DND-41 (cell line): Measurements from ENCODE around the gene SRRT.

Experiments
- CTCF ChIP-seq: IDR thresholded peaks from 2 replicates; pipeline ENCODE4 v1.5.1; 2012; ENCODE audit warnings: borderline replicate concordance, low read length, moderate library complexity, mild to moderate bottlenecking; ENCODE audit not compliant: poor library complexity, severe bottlenecking; ENCODE audit errors: extremely low read depth
- EZH2 ChIP-seq: IDR thresholded peaks from 3 replicates; pipeline ENCODE4 v1.6.1; 2012; ENCODE audit warnings: borderline replicate concordance, low read depth, mild to moderate bottlenecking, moderate library complexity, low read length, inconsistent platforms; ENCODE audit not compliant: severe bottlenecking

- TF ChIP-seq CTCF, result no peak
- no peak for TF ChIP-seq EZH2
These were observed 58.8 kb downstream of the SRRT start for GRCh38 chr7:100933734-100934133.
